ENCODE data around the gene THAP4.
A peak's percentile ranks its signal among the peaks of the same experiment; 100 is the strongest.

THAP4 gene

DNA sequence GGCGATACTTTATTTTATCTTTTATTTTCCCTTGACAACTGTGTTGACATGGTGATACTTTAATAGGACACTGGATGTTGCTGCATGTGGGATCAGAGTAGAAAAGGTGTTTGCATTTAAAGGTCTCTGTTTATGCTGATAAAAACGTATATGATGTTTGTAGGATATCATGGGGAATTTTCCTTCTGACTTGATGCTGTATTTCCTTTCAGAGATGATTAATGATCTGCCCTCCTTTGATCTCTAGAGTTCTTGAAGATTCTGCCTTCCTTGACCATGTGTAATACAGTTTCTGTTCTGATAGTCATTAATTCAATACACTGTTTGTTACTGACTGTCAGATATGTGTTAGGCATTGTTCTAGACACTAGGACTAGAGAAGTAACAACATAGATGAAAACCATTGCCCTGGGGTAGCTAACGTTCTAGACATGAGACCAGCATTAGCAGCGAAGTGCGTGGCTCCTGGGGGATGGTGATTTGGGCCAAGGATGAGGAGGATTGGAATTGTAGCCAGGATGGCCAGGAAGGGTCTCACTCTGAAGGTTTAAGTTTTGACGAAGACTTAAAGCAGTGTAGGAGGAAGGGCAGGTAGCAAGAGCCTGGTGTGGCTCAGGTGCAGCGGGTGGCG is 3.3 kb upstream of the THAP4 start:
- TF ChIP-seq TAF1 (IDR thresholded peaks at IDR 0.05; ENCODE audit: borderline replicate concordance, insufficient read depth, low read length) (no peak), FOXP2 (optimal IDR thresholded peaks at IDR 0.05; ENCODE audit: borderline replicate concordance, extremely low read depth, extremely low read length, insufficient read depth) (no peak), SIN3A (IDR thresholded peaks at IDR 0.05; ENCODE audit: borderline replicate concordance, insufficient read depth, low read length) (no peak), POLR2AphosphoS5 (IDR thresholded peaks at IDR 0.05; ENCODE audit: low read depth, low read length) (no peak)
- TF ChIP-seq, protein P1, sequence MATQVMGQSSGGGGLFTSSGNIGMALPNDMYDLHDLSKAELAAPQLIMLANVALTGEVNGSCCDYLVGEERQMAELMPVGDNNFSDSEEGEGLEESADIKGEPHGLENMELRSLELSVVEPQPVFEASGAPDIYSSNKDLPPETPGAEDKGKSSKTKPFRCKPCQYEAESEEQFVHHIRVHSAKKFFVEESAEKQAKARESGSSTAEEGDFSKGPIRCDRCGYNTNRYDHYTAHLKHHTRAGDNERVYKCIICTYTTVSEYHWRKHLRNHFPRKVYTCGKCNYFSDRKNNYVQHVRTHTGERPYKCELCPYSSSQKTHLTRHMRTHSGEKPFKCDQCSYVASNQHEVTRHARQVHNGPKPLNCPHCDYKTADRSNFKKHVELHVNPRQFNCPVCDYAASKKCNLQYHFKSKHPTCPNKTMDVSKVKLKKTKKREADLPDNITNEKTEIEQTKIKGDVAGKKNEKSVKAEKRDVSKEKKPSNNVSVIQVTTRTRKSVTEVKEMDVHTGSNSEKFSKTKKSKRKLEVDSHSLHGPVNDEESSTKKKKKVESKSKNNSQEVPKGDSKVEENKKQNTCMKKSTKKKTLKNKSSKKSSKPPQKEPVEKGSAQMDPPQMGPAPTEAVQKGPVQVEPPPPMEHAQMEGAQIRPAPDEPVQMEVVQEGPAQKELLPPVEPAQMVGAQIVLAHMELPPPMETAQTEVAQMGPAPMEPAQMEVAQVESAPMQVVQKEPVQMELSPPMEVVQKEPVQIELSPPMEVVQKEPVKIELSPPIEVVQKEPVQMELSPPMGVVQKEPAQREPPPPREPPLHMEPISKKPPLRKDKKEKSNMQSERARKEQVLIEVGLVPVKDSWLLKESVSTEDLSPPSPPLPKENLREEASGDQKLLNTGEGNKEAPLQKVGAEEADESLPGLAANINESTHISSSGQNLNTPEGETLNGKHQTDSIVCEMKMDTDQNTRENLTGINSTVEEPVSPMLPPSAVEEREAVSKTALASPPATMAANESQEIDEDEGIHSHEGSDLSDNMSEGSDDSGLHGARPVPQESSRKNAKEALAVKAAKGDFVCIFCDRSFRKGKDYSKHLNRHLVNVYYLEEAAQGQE (IDR thresholded peaks at IDR 0.05; ENCODE audit: insufficient read depth in 1 of 2, low read depth in 2 of 2, low read length in 2 of 2), result no peak

DNA sequence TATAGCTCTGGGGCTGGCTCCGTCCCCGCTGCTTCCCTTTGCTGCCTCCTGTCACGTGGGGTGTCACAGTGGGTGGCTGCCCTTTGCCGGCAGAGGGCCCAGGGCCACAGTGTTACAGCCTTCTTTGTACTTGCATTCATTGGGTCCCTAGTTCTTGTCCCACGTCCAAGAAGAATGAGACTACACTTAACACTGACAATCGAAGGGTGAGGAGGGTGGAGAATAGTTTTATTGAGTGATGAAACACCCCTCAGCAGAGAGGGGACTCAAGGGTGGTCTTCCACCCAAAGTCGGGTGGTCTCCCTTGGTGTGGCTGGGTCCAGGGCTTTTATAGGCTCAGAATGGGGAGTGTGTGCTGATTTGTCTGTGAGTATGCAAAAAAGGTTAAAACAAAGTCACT is 2.4 kb upstream of the THAP4 start:
- no peak for TF ChIP-seq SIN3A (IDR thresholded peaks at IDR 0.05; ENCODE audit: borderline replicate concordance, insufficient read depth, low read length)
- TF ChIP-seq, protein P1 (IDR thresholded peaks at IDR 0.05; ENCODE audit: insufficient read depth in 1 of 2, low read depth in 2 of 2, low read length in 2 of 2), result no peak
- TF ChIP-seq FOXP2 (optimal IDR thresholded peaks at IDR 0.05; ENCODE audit: borderline replicate concordance, extremely low read depth, extremely low read length, insufficient read depth), result no peak
- TF ChIP-seq POLR2AphosphoS5 (IDR thresholded peaks at IDR 0.05; ENCODE audit: low read depth, low read length), result no peak
- TF ChIP-seq TAF1 (IDR thresholded peaks at IDR 0.05; ENCODE audit: borderline replicate concordance, insufficient read depth, low read length), result no peak

DNA sequence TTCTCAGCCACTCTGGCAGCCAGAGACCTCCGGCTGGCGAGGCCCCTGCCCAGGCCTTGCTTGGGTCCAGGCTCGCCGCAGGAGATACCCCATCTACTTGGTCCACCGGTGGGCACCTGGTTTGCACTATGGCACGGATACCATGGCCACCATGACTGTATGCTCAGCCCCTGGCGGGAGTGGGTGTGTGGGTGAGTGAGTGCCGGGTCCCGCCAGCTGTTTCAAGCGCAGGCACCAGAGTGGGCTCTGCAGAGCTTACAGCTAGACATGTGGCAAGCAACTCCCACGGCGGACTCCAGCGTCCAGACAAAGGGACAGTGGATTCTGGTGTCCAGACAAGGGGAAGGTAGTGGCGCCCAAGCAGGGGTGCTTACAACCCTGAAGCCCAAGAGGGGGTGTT is 2.0 kb upstream of the THAP4 start:
- TF ChIP-seq, protein P1 (IDR thresholded peaks at IDR 0.05; ENCODE audit: insufficient read depth in 1 of 2, low read depth in 2 of 2, low read length in 2 of 2), result no peak
- TF ChIP-seq POLR2AphosphoS5 (IDR thresholded peaks at IDR 0.05; ENCODE audit: low read depth, low read length) (no peak), SIN3A (IDR thresholded peaks at IDR 0.05; ENCODE audit: borderline replicate concordance, insufficient read depth, low read length) (no peak), FOXP2 (optimal IDR thresholded peaks at IDR 0.05; ENCODE audit: borderline replicate concordance, extremely low read depth, extremely low read length, insufficient read depth) (no peak)

DNA sequence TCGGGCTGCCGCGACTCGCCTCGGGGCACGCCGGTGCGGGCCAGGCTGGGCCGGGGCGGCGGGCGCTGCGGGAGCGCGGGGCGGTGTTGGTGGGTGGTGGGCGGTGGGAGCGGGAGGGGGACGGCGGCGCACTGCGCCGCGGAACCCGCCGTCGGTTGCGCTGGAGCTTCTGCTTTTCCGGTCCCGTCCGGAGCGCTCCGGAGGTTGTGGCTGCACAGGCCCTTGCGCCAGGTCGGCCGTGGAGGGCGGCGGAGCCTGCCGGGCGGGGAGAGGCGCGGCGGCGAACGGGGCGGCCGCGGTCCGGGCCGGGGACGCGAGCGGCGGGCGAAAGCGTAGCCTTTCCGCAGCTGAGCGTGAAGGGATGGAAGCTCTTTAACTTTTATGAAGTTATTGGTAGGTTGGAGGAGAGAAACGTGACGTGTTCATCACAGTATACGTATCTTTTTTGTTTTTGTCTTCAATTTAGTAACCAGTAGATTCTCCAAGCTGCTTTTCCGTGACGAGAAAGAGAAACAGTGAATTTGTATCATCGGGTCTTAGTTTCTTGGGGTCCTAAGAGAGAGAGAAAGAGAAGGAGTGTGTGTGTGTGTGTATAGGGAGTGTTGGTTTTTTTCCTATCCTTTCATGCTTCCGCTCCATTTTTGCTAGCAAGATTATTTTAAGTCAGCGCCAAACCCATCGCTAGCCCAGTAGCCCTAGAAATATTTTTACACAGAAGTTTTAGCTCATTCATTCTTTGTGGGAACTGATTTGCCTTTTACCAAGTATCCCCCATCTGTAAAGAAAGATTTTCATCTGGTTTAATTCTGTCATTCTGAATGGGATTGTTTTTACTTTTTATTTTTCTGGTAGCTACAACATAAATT is 1.1 kb upstream of the THAP4 start:
- TF ChIP-seq SIN3A (IDR thresholded peaks at IDR 0.05; ENCODE audit: borderline replicate concordance, insufficient read depth, low read length) (0 out of 2 replicates have a peak, but pooled peaks have one; percentile 8), TAF1 (IDR thresholded peaks at IDR 0.05; ENCODE audit: borderline replicate concordance, insufficient read depth, low read length) (no peak)

DNA sequence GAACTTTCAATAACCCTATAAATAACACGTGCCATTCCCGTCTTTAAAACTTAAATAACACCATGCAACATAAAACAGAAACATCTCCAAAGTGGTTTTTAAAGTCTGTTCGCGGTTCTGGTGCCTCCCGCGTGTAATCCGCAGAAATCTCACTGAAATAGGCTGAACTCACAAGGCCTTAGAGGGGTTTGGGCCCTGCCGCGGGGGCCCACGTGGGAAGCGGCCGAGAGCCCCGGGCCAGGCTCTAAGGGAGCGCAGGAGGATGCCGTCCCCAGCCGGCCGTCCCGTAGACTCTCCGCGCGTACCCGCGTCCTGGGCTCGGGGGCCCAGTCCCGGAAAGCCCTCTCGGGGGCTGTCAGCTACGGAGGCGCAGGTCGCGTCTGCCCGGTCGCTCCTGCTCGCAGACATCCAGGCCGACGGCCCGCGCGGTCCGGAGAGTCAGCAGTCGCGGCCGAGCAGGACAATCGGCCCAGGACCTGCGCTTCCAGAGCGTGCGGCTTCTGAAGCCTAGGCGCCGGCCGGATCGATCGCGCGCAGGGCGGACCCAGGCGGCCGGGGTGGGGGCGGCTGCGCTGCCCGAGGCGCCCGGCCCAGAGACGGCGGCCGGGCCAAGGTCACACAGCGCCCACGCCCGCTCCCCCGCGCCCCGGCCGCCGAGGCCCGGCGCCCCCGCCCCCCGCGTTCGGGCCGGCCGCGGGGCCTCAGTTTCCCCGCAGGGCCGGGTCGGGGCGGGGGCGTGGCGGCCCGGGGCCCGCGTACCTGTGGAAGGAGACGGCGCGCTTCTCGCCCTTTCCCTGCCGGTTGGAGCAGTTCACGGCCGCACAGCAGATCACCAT is 558 bp downstream of the THAP4 start:
- 0 out of 2 replicates have a peak, but pooled peaks have one; percentile 43 for TF ChIP-seq TAF1 (IDR thresholded peaks at IDR 0.05; ENCODE audit: borderline replicate concordance, insufficient read depth, low read length)
- no peak for TF ChIP-seq SIN3A (IDR thresholded peaks at IDR 0.05; ENCODE audit: borderline replicate concordance, insufficient read depth, low read length)
